GM23338 (cell line): ENCODE results near the gene IL16.
A peak's percentile ranks its signal among the peaks of the same experiment; 100 is the strongest.

ENCODE experiments used
- CREB1 ChIP-seq: fragments of 250-450 bp; sonication (Bioruptor Pico); IDR thresholded peaks from 2 replicates; pipeline ENCODE4 v1.5.0; 2020; ENCODE audit warnings: low read depth, mild to moderate bottlenecking, moderate library complexity
- POLR2AphosphoS5 ChIP-seq: IDR thresholded peaks from 2 replicates; pipeline ENCODE4 v1.6.1; 2016; ENCODE audit warnings: antibody characterized with exemption, low read depth
- TF ChIP-seq, protein P1 (sequence below), 2 experiments: fragments of 200-600 bp in 1 of 2; sonication (generic) in 1 of 2; conservative IDR thresholded peaks; 2 replicates each; pipeline versions ENCODE4 v1.5.1 to v1.6.1; 2016 to 2017; ENCODE audit warnings: antibody characterized with exemption in 2 of 2, low read depth in 2 of 2, mild to moderate bottlenecking in 2 of 2, moderate library complexity in 1 of 2

DNA sequence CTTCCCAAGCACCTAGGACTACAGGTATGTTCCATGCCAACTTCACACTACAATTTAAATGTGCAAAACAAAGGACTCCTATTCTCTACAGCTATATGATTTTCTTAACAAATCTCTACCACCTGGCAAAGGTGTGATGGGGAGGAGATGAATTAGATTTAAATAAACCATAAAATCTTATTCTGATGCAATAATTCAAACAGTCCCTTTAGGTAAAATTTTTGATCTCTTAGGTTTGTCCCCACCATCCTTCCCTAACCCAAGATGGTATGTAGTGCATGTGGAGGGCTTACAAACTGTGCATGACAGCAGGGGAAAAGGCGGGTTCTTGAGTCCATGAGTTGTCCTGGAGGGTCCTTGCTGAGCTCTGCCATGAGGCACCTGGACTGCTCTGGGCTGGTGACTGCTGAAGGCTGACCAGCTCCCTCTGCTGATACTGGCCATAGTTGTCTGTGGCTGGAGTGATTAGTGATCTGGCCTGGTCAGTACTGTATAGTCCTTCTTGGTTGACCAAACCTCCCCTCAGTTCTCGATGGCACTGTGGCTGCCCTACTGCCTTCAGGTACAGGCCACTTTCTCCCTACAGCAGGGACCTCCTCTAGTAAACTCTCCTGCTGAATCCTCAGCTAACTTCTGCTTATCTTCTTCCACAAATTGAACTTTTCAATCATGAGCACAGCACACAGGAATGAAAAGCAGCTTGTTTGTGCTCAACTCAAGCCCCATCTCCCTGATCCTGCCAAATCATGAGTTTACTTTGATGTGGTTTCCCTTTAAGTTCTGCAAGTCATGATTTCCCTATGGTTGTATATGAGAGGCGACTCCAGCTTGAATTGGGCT is 32.5 kb upstream of the IL16 start:
- no peak for TF ChIP-seq CREB1 (CRISPR knock-in tag)
- TF ChIP-seq, protein P1, sequence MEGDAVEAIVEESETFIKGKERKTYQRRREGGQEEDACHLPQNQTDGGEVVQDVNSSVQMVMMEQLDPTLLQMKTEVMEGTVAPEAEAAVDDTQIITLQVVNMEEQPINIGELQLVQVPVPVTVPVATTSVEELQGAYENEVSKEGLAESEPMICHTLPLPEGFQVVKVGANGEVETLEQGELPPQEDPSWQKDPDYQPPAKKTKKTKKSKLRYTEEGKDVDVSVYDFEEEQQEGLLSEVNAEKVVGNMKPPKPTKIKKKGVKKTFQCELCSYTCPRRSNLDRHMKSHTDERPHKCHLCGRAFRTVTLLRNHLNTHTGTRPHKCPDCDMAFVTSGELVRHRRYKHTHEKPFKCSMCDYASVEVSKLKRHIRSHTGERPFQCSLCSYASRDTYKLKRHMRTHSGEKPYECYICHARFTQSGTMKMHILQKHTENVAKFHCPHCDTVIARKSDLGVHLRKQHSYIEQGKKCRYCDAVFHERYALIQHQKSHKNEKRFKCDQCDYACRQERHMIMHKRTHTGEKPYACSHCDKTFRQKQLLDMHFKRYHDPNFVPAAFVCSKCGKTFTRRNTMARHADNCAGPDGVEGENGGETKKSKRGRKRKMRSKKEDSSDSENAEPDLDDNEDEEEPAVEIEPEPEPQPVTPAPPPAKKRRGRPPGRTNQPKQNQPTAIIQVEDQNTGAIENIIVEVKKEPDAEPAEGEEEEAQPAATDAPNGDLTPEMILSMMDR (conservative IDR thresholded peaks at IDR 0.05; ENCODE audit: low read depth in 2 of 2): peak in 1 of 2 experiments; percentile 53; a peak in 2 of 4 replicates
- TF ChIP-seq POLR2AphosphoS5: no peak
